Muscle of arm (tissue), 12 donors: Measurements from ENCODE around the gene SMC2. TPM values are rescaled to one million over a fixed set of nuclear protein-coding genes. Genes with fewer than 3 reads are reported as not detected.

ENCODE experiments used
- DNase-seq: peaks from one replicate; pipeline ENCODE4 v3.0.0-alpha.2; 2013
- polyA plus RNA-seq, 12 donors: library from polyadenylated mRNA; unstranded; fragments of 120-200 nt; gene quantifications; one replicate each; pipeline ENCODE4 v1.2.1, GENCODE V29; 2013; ENCODE audit not compliant: insufficient read length in 12 of 12

Gene SMC2
- polyA plus RNA-seq, 12 donors: 18.8 to 37.6 (median 28.4) TPM; not detected in 1

- no peak for DNase-seq
Observed at GRCh38 chr9:104094534-104095015, 466 bp downstream of the SMC2 start.

GRCh38 chr9:104099630-104100029 lies 5.5 kb downstream of the SMC2 start:
- DNase-seq: no peak

- DNase-seq: no peak
Observed at GRCh38 chr9:104104360-104104759, 10.3 kb downstream of the SMC2 start.

- no peak for DNase-seq
Observed at GRCh38 chr9:104107799-104108198, 13.7 kb downstream of the SMC2 start.

GRCh38 chr9:104108315-104108714 lies 14.2 kb downstream of the SMC2 start:
- no peak for DNase-seq

- DNase-seq: no peak
Observed at GRCh38 chr9:104110509-104110908, 16.4 kb downstream of the SMC2 start.

- DNase-seq: no peak
Observed at GRCh38 chr9:104118916-104119315, 24.8 kb downstream of the SMC2 start.

GRCh38 chr9:104121022-104121421 lies 26.9 kb downstream of the SMC2 start:
- DNase-seq: no peak

GRCh38 chr9:104138243-104138868 lies 44.2 kb downstream of the SMC2 start:
- no peak for DNase-seq

GRCh38 chr9:104142799-104143549 lies 48.9 kb downstream of the SMC2 start:
- DNase-seq: no peak

GRCh38 chr9:104143550-104143910 lies 49.4 kb downstream of the SMC2 start:
- DNase-seq: no peak

GRCh38 chr9:104144336-104144735 lies 50.2 kb downstream of the SMC2 start:
- no peak for DNase-seq

- DNase-seq: no peak
Observed at GRCh38 chr9:104173067-104173466, 79.0 kb downstream of the SMC2 start.

GRCh38 chr9:104177003-104177611 lies 83.0 kb downstream of the SMC2 start:
- no peak for DNase-seq

GRCh38 chr9:104177676-104178075 lies 83.6 kb downstream of the SMC2 start:
- DNase-seq: no peak
